Dermis microvascular lymphatic vessel endothelial cell (primary cell): ENCODE results near the gene CCDC57. TPM values are rescaled to one million over a fixed set of nuclear protein-coding genes. Genes with fewer than 3 reads are reported as not detected.
A peak's percentile ranks its signal among the peaks of the same experiment; 100 is the strongest.
"Not testable (repeated sequence)": the region's sequence is repeated elsewhere in the genome, so short reads cannot be mapped to it uniquely, and the experiment has no call there.

ENCODE experiments used
- DNase-seq, 2 donors: peaks; one replicate each; pipeline versions ENCODE4 v3.0.0 to v3.0.0-alpha.2; 2010; ENCODE audit warnings: low read depth in 2 of 2
- total RNA-seq: library from RNA; depleted of rRNA; stranded (reverse); fragments of >200 nt; gene quantifications from 2 replicates; pipeline ENCODE4 v1.2.1, GENCODE V29; 2014

Gene CCDC57
- total RNA-seq, 1 donor from 2014 or later: 2.8 TPM

DNA sequence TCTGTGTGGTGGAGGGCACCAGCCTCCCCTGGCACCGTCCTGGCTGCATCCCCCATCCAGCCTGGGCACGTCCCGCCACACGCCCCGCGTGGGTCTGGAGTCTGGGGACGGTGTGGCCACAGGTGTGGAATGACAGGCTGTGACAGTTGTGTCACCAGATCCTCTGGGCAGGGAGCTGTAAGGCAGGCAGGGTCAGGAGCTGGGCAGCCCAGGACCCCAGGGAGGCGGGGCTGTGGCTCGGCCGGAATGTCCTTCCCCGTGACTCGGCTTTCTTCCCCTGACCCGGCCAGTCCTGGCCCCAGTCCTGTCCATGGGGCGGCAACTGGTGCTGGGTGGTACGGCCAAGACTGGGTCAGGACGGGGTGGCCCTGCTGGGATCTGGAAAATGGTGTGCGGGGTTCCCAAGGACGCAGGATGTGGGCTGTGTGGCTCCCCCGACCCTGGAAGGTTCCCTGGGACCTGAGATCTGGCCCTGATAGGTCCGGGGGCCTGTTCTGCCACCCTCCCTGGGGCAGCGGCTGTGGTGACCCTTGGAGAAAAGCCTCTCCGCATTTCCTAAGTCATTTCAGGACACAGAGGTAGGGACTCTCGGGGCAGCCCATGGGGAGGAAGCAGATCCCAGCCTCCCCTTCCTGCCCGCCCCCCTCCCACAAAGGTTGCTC is 12.9 kb upstream of the CCDC57 start:
- no peak for DNase-seq

DNA sequence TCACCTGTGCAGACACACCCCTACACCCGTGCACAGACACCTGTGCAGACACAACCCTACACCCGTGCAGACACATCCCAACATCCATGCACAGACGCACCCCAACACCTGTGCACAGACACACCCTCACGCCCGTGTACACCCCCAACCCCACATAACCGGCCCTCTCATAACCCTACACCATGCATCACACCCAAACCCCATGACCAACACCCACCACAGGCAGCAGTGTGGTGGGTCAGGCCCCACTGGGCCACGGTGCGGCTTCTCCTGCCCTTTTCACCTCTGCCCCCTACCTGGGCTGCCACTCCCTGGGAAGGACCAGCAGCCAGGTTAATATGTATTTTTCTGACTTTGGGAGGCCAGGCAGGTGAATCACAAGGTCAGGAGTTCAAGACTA is 12.0 kb upstream of the CCDC57 start:
- DNase-seq: no peak

DNA sequence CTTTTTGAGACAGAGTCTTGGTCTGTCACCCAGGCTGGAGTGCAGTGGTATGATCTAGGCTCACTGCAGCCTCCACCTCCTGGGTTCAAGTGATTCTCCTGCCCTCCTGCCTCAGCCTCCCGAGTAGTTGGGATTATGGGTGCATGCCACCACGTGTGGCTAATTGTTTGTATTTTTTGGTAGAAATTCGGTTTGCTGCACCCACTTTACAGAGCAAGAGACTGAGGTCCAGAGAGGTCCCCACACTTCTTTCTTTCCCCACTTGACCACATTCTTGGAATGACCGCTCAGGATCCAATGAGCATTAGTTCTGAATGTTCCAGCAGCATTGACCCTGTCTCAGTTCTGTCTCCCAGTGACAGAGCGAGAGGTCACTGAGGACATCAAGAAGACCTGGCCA is 10.9 kb upstream of the CCDC57 start:
- no peak for DNase-seq

DNA sequence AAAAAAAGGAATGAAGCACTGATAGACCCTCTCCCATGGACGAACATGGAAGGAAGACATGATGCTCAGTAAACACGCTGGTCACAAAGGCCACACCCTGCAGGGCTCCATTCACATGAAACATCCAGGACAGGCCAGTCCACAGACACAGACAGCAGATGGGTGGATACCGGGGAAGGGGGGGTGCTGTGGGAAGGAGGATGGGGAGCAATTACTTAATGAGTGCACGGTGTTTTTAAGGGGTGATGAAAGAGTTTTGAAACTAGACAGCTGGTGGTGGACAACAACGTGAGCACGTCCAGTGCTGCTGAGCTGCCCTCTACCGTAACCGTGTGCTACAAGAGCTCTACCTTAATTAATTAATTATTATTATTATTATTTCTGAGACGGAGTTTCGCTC is 10.2 kb upstream of the CCDC57 start:
- DNase-seq: no peak

DNA sequence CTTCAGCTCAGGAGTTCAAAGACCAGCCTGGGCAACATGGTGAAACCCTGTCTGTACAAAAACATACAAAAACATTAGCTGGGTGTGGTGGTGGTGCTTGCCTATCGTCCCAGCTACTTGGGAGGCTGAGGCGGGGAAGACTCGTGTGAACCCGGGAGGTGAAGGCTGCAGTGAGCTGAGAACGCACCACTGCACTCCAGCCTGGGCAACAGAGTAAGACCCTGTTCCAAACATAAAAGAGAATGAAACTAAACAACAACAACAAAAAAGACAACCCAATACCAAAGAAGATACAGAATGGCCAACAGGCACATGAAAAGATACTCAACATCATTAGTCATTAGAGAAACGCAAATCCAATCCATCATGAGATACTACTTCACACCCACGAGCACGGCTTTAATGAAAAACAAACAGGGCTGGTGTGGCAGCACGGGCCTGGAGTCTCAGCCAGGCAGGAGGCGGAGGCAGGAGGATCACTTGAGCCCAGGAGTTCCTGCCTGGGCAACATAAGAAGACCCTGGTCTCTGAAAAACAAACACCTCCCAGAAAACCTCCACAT is 8.8 kb upstream of the CCDC57 start:
- DNase-seq: no peak

DNA sequence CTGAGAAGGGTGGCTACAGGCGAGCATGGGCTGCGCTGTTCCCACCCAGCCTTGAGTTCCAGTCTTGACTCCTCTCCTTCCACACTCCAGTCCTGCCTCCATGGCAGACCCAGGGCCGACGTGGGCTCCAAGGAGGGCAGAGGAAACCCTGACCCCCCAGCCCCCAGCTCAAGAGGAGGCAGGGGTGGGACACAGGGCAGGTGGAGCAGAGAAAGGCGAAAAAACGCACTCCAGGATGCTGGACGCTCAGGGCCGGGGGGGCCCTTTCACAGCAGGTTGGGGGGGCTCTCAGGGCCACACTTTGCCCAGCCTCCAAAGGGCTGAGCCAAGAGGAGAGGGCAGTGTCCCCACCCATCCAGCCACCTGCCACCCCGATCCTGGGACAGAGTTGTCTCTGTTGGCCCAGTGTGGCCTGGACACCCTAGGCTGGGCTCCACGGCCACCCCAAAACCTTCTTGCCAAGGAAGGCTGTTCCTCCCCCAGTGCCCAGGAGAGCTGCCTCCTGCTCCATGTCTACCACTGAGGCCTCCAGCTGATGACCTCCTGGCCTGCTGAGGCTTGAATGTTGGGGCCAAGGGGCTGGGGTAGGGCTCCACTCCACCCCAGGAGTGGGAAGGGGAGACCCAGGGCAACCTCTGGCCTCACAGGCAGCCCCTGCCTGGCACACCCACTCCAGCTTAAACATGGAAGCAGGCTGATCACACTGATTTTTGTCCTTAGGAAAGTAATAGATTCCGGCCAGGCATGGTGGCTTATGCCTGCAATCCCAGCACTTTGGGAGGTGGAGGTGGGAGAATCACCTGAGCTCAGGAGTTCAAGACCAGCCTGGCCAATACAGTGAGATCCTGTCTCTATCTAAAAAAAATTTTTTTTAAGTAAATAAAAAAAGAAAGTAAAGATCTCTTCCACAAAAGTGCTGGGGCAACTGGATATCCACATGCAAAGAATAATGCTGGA is 7.4 kb upstream of the CCDC57 start:
- no peak for DNase-seq

DNA sequence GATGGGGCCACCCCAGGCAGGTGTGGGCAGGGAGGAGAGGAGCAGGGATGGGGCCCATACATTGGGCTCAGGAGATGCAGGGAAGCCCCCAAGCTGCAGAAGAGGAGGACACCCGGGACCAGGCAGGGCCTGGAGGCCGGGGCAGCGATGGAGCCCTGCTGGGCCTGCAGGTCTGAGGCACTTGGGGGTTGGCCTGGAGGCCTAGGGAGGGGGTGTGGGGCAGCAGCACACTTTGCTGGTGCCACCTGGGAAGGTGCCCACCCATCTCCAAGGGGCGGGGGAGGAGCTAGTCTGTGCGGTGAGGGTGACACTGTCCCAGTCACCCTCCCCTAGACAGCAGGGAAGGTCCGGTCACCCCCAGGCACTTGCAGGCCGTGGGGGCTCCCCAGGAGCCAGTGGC is 6.4 kb upstream of the CCDC57 start:
- no peak for DNase-seq

DNA sequence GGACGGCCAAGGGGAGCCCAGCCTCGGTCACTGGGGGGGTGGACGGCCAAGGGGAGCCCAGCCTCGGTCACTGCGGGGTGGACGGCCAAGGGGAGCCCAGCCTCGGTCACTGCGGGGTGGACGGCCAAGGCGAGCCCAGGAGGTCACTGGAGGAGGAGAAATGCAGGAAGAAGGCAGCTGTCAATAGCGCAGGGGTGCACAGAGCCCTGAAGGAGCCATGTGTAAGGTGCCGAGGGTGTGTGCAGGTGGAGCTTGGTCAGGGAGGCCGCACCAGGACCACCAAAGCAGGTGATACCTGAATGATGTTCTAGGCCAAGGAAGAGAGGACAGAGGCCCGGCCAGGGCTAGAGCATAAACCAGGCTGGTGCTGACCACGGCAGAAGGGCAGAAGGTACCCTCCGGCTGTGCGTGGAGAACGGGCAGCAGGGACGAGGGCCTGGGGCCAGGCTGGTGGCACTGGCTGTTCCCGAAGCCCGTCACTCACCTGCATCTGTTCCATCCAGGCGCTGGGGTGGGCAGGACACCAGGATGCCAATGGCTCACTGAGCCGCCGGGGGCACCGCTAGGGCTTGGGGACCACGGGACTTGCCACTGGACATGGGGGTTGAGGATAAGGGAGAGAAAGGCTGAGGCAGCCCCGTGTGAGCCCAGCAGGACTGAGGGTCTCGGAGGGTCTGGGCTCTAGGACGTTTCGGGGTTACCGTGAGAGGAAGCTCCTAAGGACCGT is 5.9 kb upstream of the CCDC57 start:
- DNase-seq: no peak

DNA sequence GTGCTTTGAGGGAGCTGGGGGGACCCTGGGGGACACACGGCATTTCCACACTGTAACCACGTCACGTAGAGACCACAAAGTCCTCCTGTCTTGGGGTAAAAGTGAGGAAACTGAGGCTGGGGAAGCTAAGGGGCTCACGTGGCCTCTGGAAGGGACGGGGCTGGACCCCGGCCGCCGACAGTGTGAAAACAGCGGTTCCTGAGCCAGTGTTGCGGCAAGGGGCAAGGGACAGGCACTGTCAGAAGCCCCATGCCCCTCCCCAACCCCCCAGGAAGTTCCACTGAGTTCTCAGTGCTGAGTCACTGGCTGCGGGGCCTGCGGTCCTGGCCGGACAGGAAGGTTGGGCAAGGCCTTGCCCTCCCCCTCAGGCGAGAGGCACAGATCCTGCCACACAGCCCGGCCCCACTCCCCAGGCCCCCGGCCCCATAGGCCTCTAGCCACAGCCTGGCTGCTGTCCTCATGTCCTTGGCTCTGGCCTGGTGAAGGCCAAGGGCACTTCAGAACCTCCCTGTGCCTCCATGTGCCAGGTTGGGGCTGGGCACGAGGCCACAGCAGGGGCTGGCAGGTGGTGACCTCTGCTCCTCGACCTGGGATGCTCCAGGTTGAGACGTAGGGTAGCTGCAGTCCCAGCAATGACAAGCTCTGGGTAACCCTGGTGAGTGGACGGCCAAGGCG is 5.0 kb upstream of the CCDC57 start:
- peak; percentile 74 to 85 for DNase-seq

DNA sequence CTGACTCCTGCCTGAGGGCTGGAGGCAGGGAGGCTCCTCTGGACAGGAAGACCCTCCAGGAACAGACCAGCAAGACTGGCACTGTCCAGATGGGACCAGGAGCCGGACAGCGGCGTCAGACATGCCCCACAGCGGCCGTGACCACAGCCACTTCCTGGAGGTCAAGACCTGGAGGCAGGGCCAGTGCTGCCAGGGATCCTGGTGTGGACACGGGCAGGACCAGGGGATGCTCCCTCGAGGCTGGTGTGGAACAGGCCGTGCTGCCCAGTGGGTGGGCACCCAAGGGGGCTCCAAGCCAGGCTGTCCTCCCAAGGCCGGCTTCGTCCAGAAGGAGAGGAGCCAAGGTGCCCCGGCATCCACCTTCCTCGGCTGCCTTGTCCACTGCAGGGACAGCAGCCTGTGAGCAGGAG is 4.5 kb upstream of the CCDC57 start:
- DNase-seq: peak in 1 of 2 donors; percentile 42

DNA sequence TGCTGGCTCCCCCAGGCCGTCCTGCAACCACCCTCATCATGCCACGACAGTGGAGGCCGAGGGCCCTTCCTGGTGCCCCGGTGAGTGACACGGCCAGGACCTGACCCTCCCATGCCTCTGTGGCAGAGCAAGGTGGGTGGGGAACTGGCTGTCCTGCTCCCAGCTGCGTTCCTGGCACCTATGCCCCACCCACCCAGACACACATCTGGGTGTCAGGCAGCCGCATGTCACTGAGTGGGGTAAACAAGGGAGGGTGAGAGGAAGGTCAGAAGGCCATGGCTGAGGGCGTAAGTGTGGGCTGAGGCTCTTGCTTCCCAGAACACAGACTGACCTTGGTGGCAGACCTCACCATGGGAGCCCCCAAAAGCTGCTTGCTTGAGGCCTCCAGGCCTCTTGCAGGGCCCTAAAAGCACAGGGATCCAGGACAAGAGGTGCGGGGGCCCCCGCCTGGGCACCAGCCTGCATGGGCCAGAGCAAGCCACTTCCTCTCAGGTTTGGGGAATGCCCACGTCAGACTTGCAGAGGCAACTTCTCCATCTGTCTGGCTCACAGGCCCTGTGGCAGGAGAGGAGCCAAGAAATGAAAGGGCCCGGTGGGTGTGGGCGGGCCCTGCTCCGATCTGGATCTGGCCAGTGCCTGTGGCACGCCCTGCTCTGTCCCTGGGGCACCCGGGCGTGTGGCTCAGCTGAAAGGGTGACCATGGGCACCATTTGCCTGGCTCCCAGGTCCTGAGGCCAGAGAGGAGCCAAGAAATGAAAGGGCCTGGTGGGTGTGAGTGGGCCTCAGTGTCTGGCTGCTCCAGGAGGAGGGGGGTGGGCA is 3.9 kb upstream of the CCDC57 start:
- peak in 1 of 2 donors; percentile 49 for DNase-seq

DNA sequence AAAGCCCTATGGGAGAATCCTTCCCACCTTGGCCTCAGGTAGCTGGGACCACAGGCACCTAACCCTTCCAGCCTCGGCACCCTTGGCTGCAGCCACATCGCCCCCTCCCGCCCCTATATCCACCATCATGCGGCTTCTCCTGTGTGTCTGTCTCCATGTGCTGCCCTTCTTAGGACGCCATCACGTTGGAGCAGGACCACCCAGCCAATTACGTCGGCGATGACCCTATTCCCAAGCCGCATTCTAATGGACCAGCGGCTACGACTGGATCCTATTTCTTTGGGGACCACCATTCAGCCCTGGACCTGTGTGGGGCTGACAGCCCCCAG is 3.3 kb upstream of the CCDC57 start:
- DNase-seq: no peak

DNA sequence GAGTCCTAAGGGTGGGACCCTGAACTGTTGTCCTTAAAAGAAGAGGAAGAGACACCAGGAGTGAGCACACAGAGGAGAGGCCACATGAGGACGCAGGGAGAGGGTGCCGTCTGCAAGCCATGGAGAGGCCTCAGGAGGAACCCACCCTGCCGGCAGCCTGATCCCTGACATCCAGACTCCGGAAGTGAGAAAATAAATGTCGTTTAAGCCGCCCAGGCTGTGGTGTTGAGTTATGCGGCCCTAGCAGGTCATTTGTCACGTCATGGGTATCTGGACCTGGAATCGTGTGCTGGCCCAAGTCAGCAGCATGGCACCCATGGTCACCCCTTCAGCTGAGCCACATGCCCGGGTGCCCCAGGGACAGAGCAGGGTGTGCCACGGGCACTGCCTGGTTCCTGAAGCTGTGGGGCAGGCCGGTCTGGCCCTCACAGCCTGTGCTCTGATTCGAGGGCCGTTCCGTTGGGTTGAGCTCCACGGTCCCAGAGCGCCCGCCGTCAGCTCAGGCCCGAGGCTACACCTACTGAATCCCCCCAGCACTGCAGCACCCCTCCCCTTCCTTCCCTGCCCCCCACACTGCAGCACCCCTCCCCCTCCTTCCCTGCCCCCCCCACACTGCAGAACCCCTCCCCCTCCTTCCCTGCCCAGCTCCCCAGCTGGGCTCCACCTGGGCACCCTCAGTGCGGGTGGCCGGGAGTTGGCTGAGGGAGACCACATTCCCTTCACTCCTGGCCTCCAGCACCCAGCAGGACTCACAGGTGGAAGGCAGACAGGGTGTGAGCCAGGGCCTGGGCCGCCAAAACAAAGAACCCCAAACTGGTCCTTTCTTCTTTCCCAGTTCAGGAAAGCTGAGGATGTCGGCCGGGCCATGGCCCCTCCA is 2.7 kb upstream of the CCDC57 start:
- no peak for DNase-seq

DNA sequence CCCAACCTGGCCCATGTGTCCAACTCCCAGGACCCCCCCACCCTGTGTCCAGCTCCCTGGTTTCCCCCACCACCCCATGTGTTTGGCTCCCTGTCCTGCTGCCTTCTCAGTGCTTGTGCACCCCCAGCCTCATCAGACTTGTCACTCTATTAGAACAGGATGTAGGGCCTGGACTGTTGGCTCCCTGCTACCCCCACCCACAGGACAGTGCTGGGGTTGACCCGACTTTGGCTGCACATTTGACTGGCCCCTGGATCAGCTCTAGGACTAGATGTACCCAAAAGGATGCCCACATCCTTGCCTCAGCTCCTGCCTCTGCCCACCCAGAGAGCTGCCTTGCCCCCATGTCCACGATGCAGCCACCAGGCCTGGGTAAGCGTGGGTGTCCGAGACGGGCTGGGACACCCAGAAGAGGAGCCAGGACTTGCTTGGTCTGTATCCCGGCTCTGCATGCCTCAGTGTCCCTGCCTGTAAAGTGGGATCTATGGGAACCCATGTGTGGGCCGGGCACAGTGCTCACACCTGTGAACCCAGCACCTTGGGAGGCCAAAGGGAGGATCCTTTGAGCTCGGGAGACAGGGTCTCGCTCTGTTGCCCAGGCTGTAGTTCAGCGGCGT is 1.5 kb upstream of the CCDC57 start:
- DNase-seq: no peak

DNA sequence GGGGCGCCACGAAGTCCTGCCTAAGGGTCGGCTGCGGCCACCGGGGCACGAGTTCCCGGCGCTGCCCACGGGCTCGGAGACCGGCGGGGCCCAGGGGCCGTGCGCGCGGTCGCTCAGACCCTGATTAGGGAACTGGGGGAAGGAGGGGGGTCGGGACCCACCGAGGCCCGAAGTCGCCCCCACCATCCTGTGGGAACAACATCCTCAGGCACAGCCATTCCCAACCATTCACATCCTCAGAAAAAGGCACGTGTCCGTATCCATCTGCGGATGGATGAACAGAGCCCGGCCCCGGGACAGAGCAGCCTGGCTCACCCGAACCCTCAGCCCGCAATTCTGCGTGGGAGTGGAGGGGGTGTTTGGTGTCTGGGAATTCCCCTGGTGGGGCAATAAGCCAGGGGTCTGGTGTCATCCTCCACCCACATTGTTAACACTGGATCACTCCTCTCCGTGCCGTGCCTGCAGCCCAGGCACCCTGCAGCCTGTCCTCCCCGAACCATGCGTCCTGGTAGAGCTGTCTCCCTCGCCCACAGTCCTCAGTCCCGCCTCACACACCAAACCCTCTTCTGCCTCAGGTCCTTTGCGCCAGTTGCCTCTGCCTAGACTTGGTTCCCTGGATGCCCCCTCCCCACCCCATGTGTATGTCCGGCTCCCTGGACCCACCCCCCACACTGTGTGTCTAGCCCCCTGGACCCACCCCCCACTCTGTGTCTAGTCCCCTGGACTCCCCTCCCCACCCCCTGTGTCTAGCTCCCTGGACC is 789 bp upstream of the CCDC57 start:
- DNase-seq: peak in 1 of 2 donors; percentile 65

DNA sequence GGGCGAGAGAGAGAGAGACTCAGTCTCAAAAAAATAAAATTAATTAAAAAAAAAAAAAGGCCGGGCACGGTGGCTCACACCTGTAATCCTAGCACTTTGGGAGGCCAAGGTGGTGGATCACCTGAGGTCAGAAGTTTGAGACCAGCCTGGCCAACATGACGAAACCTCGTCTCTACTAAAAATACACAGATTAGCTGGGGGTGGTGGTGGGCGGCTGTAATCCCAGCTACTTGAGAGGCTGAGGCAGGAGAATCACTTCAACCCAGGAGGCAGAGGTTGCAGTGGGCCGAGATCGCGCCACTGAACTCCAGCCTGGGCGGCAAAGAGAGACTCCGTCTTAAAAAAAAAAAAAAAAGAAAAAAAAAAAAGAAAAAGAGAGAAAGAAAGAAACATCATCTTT is 2.0 kb downstream of the CCDC57 start:
- DNase-seq: not testable (repeated sequence)

DNA sequence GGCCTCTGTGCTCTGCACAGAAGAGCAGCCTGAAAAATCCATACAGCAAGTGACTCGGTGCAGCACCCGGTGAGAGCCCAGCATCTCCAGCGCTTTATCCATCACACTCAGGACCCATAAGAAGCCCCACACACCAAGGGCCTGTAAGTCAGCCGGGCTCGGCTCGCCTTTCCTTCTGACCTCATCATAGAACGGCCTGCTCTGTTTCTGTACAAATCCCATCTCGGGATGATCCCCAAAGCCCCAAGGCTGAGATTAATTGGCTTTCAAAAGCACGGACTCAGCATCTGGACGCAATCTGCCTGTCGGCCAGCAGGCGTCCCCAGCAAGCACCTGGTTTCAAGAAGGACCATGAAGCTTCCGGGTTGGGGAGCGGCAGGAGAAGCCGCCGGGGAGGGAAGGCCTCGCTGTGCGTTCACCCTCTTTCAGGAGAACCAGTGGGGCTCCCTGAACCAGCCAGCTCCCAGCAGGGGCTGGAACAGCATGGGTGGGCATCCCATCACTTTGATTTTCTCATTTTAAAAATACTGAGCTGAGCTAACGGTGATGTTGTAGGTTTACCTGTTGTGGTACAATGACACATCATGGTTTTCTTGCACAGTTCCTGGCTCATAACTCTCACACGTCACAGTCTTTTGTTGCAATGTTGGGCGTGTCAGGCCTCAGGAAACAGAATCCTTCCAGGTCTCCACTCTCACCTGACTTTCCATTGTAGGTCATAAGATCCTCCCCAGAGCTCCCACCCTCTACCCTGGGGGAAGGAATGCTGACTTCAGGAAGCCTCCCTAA is 6.7 kb downstream of the CCDC57 start:
- peak; percentile 61 to 83 for DNase-seq
